Mesodermal cell (in vitro differentiated cells): ENCODE measurements around the gene AGBL1.

Source experiments
- H3K27ac ChIP-seq: 2 replicates; pipeline ENCODE4 v1.7.0; 2013; ENCODE audit warnings: mild to moderate bottlenecking, low read depth, low read length, moderate library complexity; ENCODE audit not compliant: severe bottlenecking
- H3K36me3 ChIP-seq: 2 replicates; pipeline ENCODE4 v1.7.1; 2013; ENCODE audit warnings: mild to moderate bottlenecking, low read length, moderate library complexity; ENCODE audit not compliant: control insufficient read depth, insufficient read depth
- H3K4me1 ChIP-seq: one replicate; pipeline ENCODE4 v1.7.1; 2013; ENCODE audit warnings: mild to moderate bottlenecking, low read length; ENCODE audit not compliant: insufficient read depth, control insufficient read depth, poor library complexity, severe bottlenecking
- H3K4me3 ChIP-seq: 2 replicates; pipeline ENCODE4 v1.7.0; 2013; ENCODE audit warnings: low read length, control low read depth, mild to moderate bottlenecking; ENCODE audit not compliant: insufficient read depth, poor library complexity, severe bottlenecking; ENCODE audit errors: extremely low read depth
- H3K9me3 ChIP-seq: 2 replicates; pipeline ENCODE4 v1.7.1; 2013; ENCODE audit warnings: mild to moderate bottlenecking, low read length, moderate library complexity; ENCODE audit not compliant: control insufficient read depth
- WGBS, 2 experiments: methylation state at CpG; one replicate each; pipeline ENCODE4 v1.1.5; 2013; ENCODE audit warnings: missing lambda C conversion rate in 2 of 2; ENCODE audit not compliant: insufficient coverage in 2 of 2; 5-methylcytosine and 5-hydroxymethylcytosine counted together

Gene AGBL1

GRCh38 chr15:86644339-86644738 is 564.7 kb downstream of the AGBL1 start:
- WGBS, 2 experiments: 93% methylated on average over 2 of the region's 3 CpGs; no CpG with 5 or more reads in 1 of the 2 experiments
- H3K9me3 ChIP-seq: no peaks in the 10 kb centered on the region
- no peak overlapping the region for H3K27ac ChIP-seq

GRCh38 chr15:86645925-86646500 is 566.3 kb downstream of the AGBL1 start:
- WGBS, 2 experiments: 72 to 89% methylated on average over 2 to 4 of the region's 7 CpGs
- Histone ChIP-seq H3K27ac (no peak overlapping the region), H3K36me3 (no peaks in the 10 kb centered on the region), H3K4me1 (no peaks in the 10 kb centered on the region), H3K4me3 (no peak overlapping the region), H3K9me3 (no peaks in the 10 kb centered on the region)

More at GRCh38 chr15:86644339-86644738, 564.7 kb downstream of the AGBL1 start:
- H3K36me3 ChIP-seq: no peaks in the 10 kb centered on the region
- H3K4me1 ChIP-seq: no peaks in the 10 kb centered on the region
- no peak overlapping the region for H3K4me3 ChIP-seq

GRCh38 chr15:86647810-86648440 is 568.3 kb downstream of the AGBL1 start:
- H3K4me1 ChIP-seq: no peaks in the 10 kb centered on the region
- no peak overlapping the region for H3K27ac ChIP-seq
- H3K9me3 ChIP-seq: no peaks in the 10 kb centered on the region
- no peak overlapping the region for H3K4me3 ChIP-seq
- WGBS, 2 experiments: 93 to 94% methylated on average over 2 of the region's 2 CpGs
- no peaks in the 10 kb centered on the region for H3K36me3 ChIP-seq

- Histone ChIP-seq H3K4me1 (no peaks in the 10 kb centered on the region), H3K4me3 (no peak overlapping the region), H3K9me3 (no peaks in the 10 kb centered on the region), H3K36me3 (no peaks in the 10 kb centered on the region), H3K27ac (no peak overlapping the region)
Measured at GRCh38 chr15:86649277-86649676, 569.6 kb downstream of the AGBL1 start.

GRCh38 chr15:86650094-86650493 is 570.4 kb downstream of the AGBL1 start:
- Histone ChIP-seq H3K27ac (no peak overlapping the region), H3K4me3 (no peak overlapping the region), H3K4me1 (no peaks in the 10 kb centered on the region), H3K9me3 (no peaks in the 10 kb centered on the region), H3K36me3 (no peaks in the 10 kb centered on the region)
- WGBS, 2 experiments: no CpG with 5 or more reads among the region's 1 CpG

- H3K4me1 ChIP-seq: peaks cover 5% of the 10 kb centered on the region
- no peak overlapping the region for H3K4me3 ChIP-seq
- H3K9me3 ChIP-seq: no peaks in the 10 kb centered on the region
- WGBS, 2 experiments: 84 to 97% methylated on average over 4 to 5 of the region's 6 CpGs
- H3K27ac ChIP-seq: no peak overlapping the region
- H3K36me3 ChIP-seq: no peaks in the 10 kb centered on the region
Measured at GRCh38 chr15:86653344-86654197, 573.9 kb downstream of the AGBL1 start.

- Histone ChIP-seq H3K4me1 (peaks cover 5% of the 10 kb centered on the region), H3K4me3 (no peak overlapping the region), H3K36me3 (no peaks in the 10 kb centered on the region), H3K9me3 (no peaks in the 10 kb centered on the region), H3K27ac (no peak overlapping the region)
- 82 to 89% methylated on average over 2 of the region's 3 CpGs for WGBS, 2 experiments
Measured at GRCh38 chr15:86654501-86654900, 574.8 kb downstream of the AGBL1 start.

GRCh38 chr15:86657305-86657704 is 577.6 kb downstream of the AGBL1 start:
- Histone ChIP-seq H3K4me1 (peaks cover 5% of the 10 kb centered on the region), H3K36me3 (no peaks in the 10 kb centered on the region), H3K9me3 (no peaks in the 10 kb centered on the region), H3K27ac (no peak overlapping the region), H3K4me3 (no peak overlapping the region)
- WGBS, 2 experiments: 100% methylated on average over 2 of the region's 2 CpGs

GRCh38 chr15:86659724-86660411 is 580.2 kb downstream of the AGBL1 start:
- WGBS, 2 experiments: 28 to 57% methylated on average over 4 to 5 of the region's 5 CpGs
- Histone ChIP-seq H3K27ac (no peak overlapping the region), H3K4me3 (no peak overlapping the region), H3K4me1 (peaks cover 5% of the 10 kb centered on the region), H3K9me3 (no peaks in the 10 kb centered on the region), H3K36me3 (no peaks in the 10 kb centered on the region)

- no peaks in the 10 kb centered on the region for H3K4me1 ChIP-seq
- no peak overlapping the region for H3K4me3 ChIP-seq
- no peaks in the 10 kb centered on the region for H3K36me3 ChIP-seq
- 83 to 92% methylated on average over 3 to 6 of the region's 7 CpGs for WGBS, 2 experiments
- no peaks in the 10 kb centered on the region for H3K9me3 ChIP-seq
- no peak overlapping the region for H3K27ac ChIP-seq
Measured at GRCh38 chr15:86661580-86661979, 581.9 kb downstream of the AGBL1 start.
